ENCODE results near the gene STRBP. TPM values are rescaled to one million over a fixed set of nuclear protein-coding genes. Genes with fewer than 3 reads are reported as not detected.
A peak's percentile ranks its signal among the peaks of the same experiment; 100 is the strongest.

The STRBP gene
- total RNA-seq, 1 donor from 2014 or later, result 84.8 TPM

- DNase-seq (ENCODE audit: low spot score in 2 of 2) (no peak), FAIRE-seq (no peak)
These were observed 117.5 kb downstream of the STRBP start for GRCh38 chr9:123150708-123151503.

DNA sequence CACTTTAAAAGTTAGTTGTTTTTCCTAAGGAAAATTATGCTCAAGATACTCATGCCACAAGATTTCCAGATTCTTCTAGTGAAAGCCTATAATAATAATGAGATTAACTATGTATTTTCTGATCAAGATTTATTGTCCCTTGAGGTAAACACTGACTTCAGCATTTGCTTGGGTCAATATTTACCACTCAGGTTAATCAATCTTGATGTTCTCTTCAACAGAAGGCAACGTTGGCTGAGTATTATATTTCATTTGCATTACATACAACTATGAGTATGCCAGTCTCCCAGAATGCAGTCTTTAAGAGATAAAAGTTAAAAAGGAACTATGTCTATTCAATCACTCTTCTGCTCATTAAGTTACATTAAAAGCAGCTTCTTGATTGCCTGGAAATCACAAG is 119.3 kb downstream of the STRBP start:
- no peak for FAIRE-seq
- DNase-seq (ENCODE audit: low spot score in 2 of 2), result no peak

DNA sequence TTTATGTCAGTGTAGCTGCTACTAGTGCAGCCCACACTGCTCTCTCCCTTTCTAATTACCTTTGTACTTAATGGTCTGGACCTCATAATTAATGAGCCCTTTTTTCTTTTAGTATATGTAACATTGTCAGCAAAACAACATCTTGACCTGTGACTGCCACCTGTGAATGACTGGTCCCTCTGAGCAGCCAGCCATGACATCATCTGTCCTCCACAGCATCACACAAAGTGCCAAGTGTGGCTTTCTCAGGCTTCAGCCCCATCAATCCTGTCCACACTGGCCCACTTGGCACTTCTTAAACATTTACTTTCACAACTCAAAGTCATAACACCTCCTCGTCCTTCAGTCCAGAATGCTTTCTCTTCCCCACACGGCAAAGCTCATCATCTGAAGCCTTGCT is 130.2 kb downstream of the STRBP start:
- FAIRE-seq (no peak), DNase-seq (ENCODE audit: low spot score in 2 of 2) (no peak)

DNA sequence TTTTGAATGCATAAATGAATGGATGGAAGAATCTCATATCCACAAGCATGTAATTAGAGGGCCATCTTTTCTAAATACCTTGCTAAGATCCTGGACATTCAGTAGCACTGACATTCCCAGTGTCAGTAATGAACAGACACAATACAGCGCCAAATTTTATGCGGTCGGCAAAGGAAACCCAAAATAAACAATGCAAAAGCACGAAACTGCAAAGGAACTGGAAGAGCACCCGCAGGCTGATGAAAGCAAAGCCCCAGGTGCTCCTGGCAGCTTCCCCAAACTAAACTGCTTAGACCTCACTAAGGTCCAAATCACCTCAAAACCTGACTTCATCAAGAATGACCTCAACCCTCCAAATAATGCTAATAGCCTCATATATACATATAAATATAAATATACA is 133.0 kb downstream of the STRBP start:
- no peak for FAIRE-seq

GRCh38 chr9:123132696-123133095 is 135.7 kb downstream of the STRBP start:
- DNase-seq (ENCODE audit: low spot score in 2 of 2), result no peak
- FAIRE-seq, result no peak

More for the DNA sequence above, 133.0 kb downstream of the STRBP start:
- DNase-seq (ENCODE audit: low spot score in 2 of 2), result no peak

GRCh38 chr9:123131993-123132392 is 136.4 kb downstream of the STRBP start:
- FAIRE-seq (no peak), DNase-seq (ENCODE audit: low spot score in 2 of 2) (no peak)

DNA sequence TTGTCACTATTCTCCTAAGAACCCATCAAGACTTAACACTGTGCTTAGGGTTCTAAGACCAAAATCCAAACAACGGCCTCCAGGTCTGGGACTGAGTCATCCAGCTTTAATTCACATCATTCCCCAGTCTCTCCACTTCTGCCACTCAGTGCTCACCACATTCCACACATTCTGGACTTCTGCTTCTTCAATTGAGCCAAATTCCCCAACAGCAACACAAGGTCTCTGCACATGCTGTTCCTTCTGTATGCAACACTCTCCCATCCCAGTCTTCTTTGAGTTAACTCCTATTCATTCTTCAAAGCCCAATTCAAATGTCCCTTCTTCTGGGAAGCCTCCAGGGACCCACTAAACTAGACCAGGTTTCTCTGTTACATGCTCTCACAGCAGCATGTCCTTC is 137.1 kb downstream of the STRBP start:
- DNase-seq (ENCODE audit: low spot score in 2 of 2) (no peak), FAIRE-seq (no peak)

DNA sequence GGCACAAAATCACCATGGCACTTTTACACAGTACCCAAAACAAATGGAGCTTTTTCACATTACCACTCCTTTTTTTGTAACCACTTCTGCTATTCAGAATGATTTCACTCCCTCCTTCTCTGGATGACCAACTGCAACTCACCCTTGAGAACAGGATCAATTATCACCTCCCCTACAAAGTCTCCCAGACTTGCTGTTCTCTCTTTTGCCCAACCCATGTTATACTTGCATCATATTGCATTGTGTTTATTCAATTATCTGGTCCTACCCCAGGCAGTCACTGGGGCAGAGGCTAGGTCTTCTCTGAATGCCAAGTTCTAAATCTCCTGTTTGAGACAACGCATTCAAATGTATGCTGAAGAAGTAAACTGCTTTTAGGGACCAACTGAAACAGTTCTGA is 139.0 kb downstream of the STRBP start:
- no peak for DNase-seq (ENCODE audit: low spot score in 2 of 2)
- FAIRE-seq, result no peak

GRCh38 chr9:123128591-123128990 is 139.8 kb downstream of the STRBP start:
- DNase-seq (ENCODE audit: low spot score in 2 of 2) (no peak), FAIRE-seq (no peak)

GRCh38 chr9:123127512-123128075 is 140.8 kb downstream of the STRBP start:
- no peak for FAIRE-seq
- DNase-seq (ENCODE audit: low spot score in 2 of 2), result no peak

GRCh38 chr9:123121457-123121856 is 146.9 kb downstream of the STRBP start:
- no peak for DNase-seq (ENCODE audit: low spot score in 2 of 2)
- no peak for FAIRE-seq

DNA sequence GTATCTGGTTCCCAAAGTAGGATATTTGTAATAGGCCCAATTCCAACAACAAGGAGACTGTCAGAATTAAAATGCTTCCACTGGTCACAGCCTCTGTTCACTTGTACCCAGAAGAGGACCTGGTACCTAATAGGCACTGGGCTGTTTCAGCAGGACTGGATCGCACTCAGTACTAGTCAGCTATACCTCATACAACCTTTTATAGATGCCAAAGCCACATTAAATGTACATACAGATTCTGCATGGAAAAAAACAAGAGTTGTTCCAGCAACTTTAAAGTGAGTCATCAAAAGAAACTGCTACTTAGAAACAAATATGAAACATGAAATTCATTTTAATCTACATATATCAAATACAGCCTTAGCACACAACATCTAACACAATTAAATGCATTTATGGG is 147.4 kb downstream of the STRBP start:
- DNase-seq (ENCODE audit: low spot score in 2 of 2) (no peak), FAIRE-seq (no peak)

GRCh38 chr9:123120131-123120530 is 148.3 kb downstream of the STRBP start:
- no peak for FAIRE-seq
- no peak for DNase-seq (ENCODE audit: low spot score in 2 of 2)

DNA sequence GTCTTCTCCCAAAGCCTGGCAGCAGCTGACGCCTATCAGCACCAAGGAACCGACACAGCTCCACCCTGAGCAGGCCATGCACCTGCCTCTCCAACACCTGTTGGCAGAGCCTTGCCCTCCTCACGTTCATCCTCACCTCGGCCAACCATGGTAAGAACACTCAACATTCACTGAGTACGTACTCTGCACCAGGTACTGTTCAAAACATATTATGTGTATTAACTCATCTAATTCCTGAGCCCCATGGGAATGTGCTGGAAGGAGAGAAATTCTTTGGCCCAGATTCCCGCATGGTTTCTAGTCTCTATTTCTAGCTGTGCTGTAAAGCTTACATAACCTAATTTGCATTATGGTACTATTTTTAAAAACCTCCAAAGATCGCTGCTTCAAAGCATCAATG is 148.8 kb downstream of the STRBP start:
- FAIRE-seq, result no peak
- no peak for DNase-seq (ENCODE audit: low spot score in 2 of 2)

DNA sequence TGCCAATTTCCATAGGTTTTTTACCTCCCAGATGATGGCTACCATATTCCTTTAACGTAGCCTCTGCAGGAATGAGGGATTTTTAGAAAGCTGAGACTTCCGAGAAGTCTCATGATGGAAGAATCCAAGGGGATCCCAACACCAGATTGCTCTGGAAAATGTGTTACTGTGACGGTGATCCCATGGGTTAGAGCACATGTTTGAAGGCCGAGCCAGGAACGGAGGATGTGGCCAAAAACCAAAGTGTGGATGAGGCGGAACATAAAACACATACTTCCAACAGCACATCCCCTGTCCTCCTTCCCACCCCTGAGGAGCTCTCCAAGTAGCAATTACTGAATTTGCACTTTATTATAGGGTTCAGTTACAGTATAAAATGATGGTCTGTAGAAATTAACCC is 152.3 kb downstream of the STRBP start:
- FAIRE-seq (no peak), DNase-seq (ENCODE audit: low spot score in 2 of 2) (no peak)

- FAIRE-seq, result no peak
- no peak for DNase-seq (ENCODE audit: low spot score in 2 of 2)
These were observed 153.1 kb downstream of the STRBP start for GRCh38 chr9:123115146-123115913.

DNA sequence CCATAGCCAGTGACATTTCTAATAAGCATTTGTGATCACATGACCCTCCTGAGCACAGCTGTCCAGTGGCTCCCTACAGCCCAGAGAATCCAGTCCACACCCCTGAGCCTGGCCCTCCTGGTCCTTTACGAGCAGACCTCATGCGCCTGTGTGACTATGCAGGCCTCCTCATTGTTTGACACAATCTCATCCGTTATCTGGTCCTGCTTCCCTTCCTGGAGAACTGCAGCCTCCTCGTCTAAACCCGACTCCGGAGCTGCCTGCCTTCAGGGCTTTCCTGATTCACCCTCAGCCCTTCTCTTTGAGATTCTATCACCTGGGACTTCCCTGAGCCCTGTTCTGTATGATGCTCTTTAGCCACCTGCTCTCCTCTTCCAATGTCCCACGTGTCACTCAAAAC is 155.2 kb downstream of the STRBP start:
- DNase-seq (ENCODE audit: low spot score in 2 of 2) (no peak), FAIRE-seq (no peak)

- peak in 1 of 2 donors; percentile 52 for DNase-seq (ENCODE audit: low spot score in 2 of 2)
- FAIRE-seq, result no peak
These were observed 156.1 kb downstream of the STRBP start for GRCh38 chr9:123112015-123112975.

- FAIRE-seq (no peak), DNase-seq (ENCODE audit: low spot score in 2 of 2) (no peak)
These were observed 156.9 kb downstream of the STRBP start for GRCh38 chr9:123111427-123112014.

Measured in frontal cortex (tissue), 4 donors.